GM23248 (cell line): ENCODE results near the gene LMNB1. TPM values are rescaled to one million over a fixed set of nuclear protein-coding genes. Genes with fewer than 3 reads are reported as not detected.
"Not testable (repeated sequence)": the region's sequence is repeated elsewhere in the genome, so short reads cannot be mapped to it uniquely, and the experiment has no call there.

Source experiments
- DNase-seq: peaks from one replicate; pipeline ENCODE4 v3.0.0-alpha.2; 2015
- H2AFZ ChIP-seq: fragments of 200-600 bp; sonication (generic); 2 replicates; pipeline ENCODE4 v1.6.1; 2016; ENCODE audit warnings: antibody characterized with exemption
- H3F3A ChIP-seq: fragments of 200-600 bp; sonication (generic); 2 replicates; pipeline ENCODE4 v1.6.1; 2016; ENCODE audit warnings: mild to moderate bottlenecking, antibody characterized with exemption, mixed run types; ENCODE audit not compliant: insufficient read depth
- H3K27ac ChIP-seq: fragments of 200-600 bp; sonication (generic); 2 replicates; pipeline ENCODE4 v1.5.1; 2016; ENCODE audit warnings: mild to moderate bottlenecking
- H3K27me3 ChIP-seq: fragments of 200-600 bp; sonication (generic); replicated peaks from 2 replicates; pipeline ENCODE4 v1.6.1; 2016; ENCODE audit warnings: mild to moderate bottlenecking; ENCODE audit not compliant: insufficient read depth
- H3K36me3 ChIP-seq: fragments of 200-600 bp; sonication (generic); 2 replicates; pipeline ENCODE4 v1.6.1; 2016; ENCODE audit warnings: low read depth, mild to moderate bottlenecking
- H3K4me1 ChIP-seq: fragments of 200-600 bp; sonication (generic); 2 replicates; pipeline ENCODE4 v1.6.1; 2016; ENCODE audit warnings: mild to moderate bottlenecking; ENCODE audit not compliant: insufficient read depth
- H3K4me2 ChIP-seq: fragments of 200-600 bp; sonication (generic); one replicate; pipeline ENCODE4 v1.6.1; 2016; ENCODE audit warnings: mild to moderate bottlenecking; ENCODE audit not compliant: unreplicated experiment
- H3K4me3 ChIP-seq: fragments of 200-600 bp; sonication (generic); 2 replicates; pipeline ENCODE4 v1.5.1; 2016; ENCODE audit warnings: mild to moderate bottlenecking
- H3K79me2 ChIP-seq: fragments of 200-600 bp; sonication (generic); 2 replicates; pipeline ENCODE4 v1.6.1; 2016; ENCODE audit warnings: mild to moderate bottlenecking; ENCODE audit not compliant: insufficient read depth
- H3K9ac ChIP-seq: fragments of 200-600 bp; sonication (generic); 2 replicates; pipeline ENCODE4 v1.6.1; 2016; ENCODE audit warnings: mild to moderate bottlenecking
- H3K9me2 ChIP-seq: fragments of 200-600 bp; sonication (generic); 2 replicates; pipeline ENCODE4 v1.6.1; 2016; ENCODE audit warnings: mixed run types, mild to moderate bottlenecking, moderate library complexity; ENCODE audit not compliant: insufficient read depth
- H3K9me3 ChIP-seq: fragments of 200-600 bp; sonication (generic); one replicate; pipeline ENCODE4 v1.6.1; 2017; ENCODE audit warnings: low read depth
- H4K20me1 ChIP-seq: fragments of 200-600 bp; sonication (generic); 2 replicates; pipeline ENCODE4 v1.6.0; 2016; ENCODE audit not compliant: insufficient read depth
- EZH2 ChIP-seq: fragments of 200-600 bp; sonication (generic); IDR thresholded peaks from 2 replicates; pipeline ENCODE4 v1.6.1; 2018; ENCODE audit warnings: antibody characterized with exemption, mild to moderate bottlenecking; ENCODE audit not compliant: insufficient read depth, poor library complexity, severe bottlenecking
- EZH2phosphoT487 ChIP-seq: fragments of 200-600 bp; sonication (generic); IDR thresholded peaks from 2 replicates; pipeline ENCODE4 v1.6.1; 2018; ENCODE audit warnings: antibody characterized with exemption, moderate library complexity, mild to moderate bottlenecking, low read depth; ENCODE audit not compliant: insufficient read depth
- WGBS, 2 experiments: methylation state at CpG; one replicate each; pipeline ENCODE4 v1.1.6; 2015 to 2017; ENCODE audit warnings: low lambda C conversion rate in 2 of 2, low coverage in 1 of 2; ENCODE audit errors: missing lambda C conversion rate in 2 of 2; 5-methylcytosine and 5-hydroxymethylcytosine counted together
- in situ Hi-C: fragments of 300-500 bp; cut with MboI; formaldehyde crosslinking; loops from 2 replicates; pipeline ENCODE4 v1.15.0; 2020
- polyA plus RNA-seq: library from polyadenylated mRNA; unstranded; fragments of >200 nt; fragmentation: Nextera tagmentation; extraction: Ambion mirVana; gene quantifications from 2 replicates; pipeline ENCODE4 v1.2.1, GENCODE V29; 2016
- total RNA-seq: library from RNA; depleted of rRNA; stranded (reverse); fragments of >200 nt; shearing (Covaris generic); gene quantifications from 2 replicates; pipeline ENCODE4 v1.2.3, GENCODE V29; 2014

The LMNB1 gene
- total and polyA plus RNA-seq, 2 experiments from 2014 or later = 4.3 to 44.1 TPM

DNA sequence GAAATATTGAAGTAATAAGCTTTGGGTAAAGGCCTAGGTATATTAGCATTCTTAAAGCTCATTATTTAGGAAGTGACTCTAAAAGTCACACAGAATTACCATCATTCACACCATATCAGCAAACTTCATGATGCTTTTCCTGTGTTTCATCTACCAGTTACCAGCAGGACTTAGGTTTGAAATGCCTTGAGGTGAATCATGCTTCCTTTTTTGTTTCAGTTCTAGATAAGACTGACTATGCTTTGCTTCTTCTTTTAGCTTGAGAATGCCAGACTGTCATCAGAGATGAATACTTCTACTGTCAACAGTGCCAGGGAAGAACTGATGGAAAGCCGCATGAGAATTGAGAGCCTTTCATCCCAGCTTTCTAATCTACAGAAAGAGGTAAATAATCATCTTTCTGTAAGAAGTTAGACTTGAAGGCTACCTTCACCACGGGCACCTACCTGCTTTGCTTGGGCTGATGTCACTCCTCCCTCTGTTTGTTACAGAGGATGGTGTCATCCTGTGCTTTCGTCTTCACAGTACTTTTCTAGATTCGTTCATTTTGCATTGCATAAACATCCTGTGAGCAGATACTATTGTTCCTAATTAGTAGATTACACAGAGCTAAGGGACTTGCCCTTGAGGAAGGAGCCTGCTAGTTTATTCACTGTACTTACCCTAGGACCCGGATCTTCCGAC, 34.7 kb downstream of the LMNB1 start:
- Histone ChIP-seq H3K4me1 (peaks cover 23% of the 10 kb centered on the region), H3K36me3 (no peaks in the 10 kb centered on the region), H2AFZ (no peak overlapping the region), H3K4me2 (no peak overlapping the region), H4K20me1 (no peaks in the 10 kb centered on the region), H3K79me2 (peaks cover 12% of the 10 kb centered on the region), H3K9ac (no peak overlapping the region), H3K4me3 (no peak overlapping the region), H3K27me3 (no peaks in the 10 kb centered on the region), H3F3A (peaks cover 26% of the 10 kb centered on the region), H3K9me2 (no peaks in the 10 kb centered on the region), H3K27ac (peak overlapping the region; percentile 29), H3K9me3 (no peaks in the 10 kb centered on the region)
- WGBS, 2 experiments = 80 to 84% methylated on average over 6 of the region's 6 CpGs
- TF ChIP-seq EZH2phosphoT487 (no peak), EZH2 (no peak)
- in situ Hi-C loops = no loop called here
- peak; percentile 68 for DNase-seq

- Histone ChIP-seq H3K27ac (peak overlapping the region; percentile 29), H3K4me3 (no peak overlapping the region), H3K9me2 (no peaks in the 10 kb centered on the region), H4K20me1 (no peaks in the 10 kb centered on the region), H2AFZ (no peak overlapping the region), H3K9ac (no peak overlapping the region), H3K4me1 (peaks cover 23% of the 10 kb centered on the region), H3K4me2 (no peak overlapping the region), H3K9me3 (no peaks in the 10 kb centered on the region), H3K27me3 (no peaks in the 10 kb centered on the region), H3K79me2 (peaks cover 15% of the 10 kb centered on the region), H3K36me3 (no peaks in the 10 kb centered on the region), H3F3A (peaks cover 26% of the 10 kb centered on the region)
- in situ Hi-C loops = no loop called here
- TF ChIP-seq EZH2 (no peak), EZH2phosphoT487 (no peak)
- 87 to 93% methylated on average over 4 of the region's 4 CpGs for WGBS, 2 experiments
- DNase-seq = no peak
Measured at GRCh38 chr5:126812199-126812570, 35.2 kb downstream of the LMNB1 start.

- DNase-seq, H3K27me3 ChIP-seq, H2AFZ ChIP-seq, in situ Hi-C loops, H3K4me2 ChIP-seq, H3K9me2 ChIP-seq, H3K36me3 ChIP-seq, H3K9me3 ChIP-seq, H4K20me1 ChIP-seq, H3K9ac ChIP-seq, H3K4me3 ChIP-seq, H3K27ac ChIP-seq: not testable (repeated sequence)
- Histone ChIP-seq H3K4me1 (peaks cover 23% of the 10 kb centered on the region), H3F3A (peaks cover 22% of the 10 kb centered on the region), H3K79me2 (peaks cover 15% of the 10 kb centered on the region)
- 92% methylated on average over 9 of the region's 9 CpGs for WGBS, 2 experiments
Measured at GRCh38 chr5:126813799-126814198, 36.9 kb downstream of the LMNB1 start.

GRCh38 chr5:126814721-126815404, 37.9 kb downstream of the LMNB1 start:
- Histone ChIP-seq H3K9me2 (no peaks in the 10 kb centered on the region), H3K27ac (no peak overlapping the region), H3F3A (peaks cover 22% of the 10 kb centered on the region), H3K36me3 (no peaks in the 10 kb centered on the region), H2AFZ (no peak overlapping the region), H3K9ac (no peak overlapping the region), H3K27me3 (no peaks in the 10 kb centered on the region), H3K79me2 (peaks cover 10% of the 10 kb centered on the region; the same call in 1 of the 2 replicates), H3K4me3 (no peak overlapping the region), H3K4me1 (peaks cover 23% of the 10 kb centered on the region), H3K4me2 (no peak overlapping the region), H3K9me3 (no peaks in the 10 kb centered on the region), H4K20me1 (no peaks in the 10 kb centered on the region)
- DNase-seq = peak; percentile 54
- in situ Hi-C loops = no loop called here
- 96 to 97% methylated on average over 2 of the region's 2 CpGs for WGBS, 2 experiments
- TF ChIP-seq EZH2 = no peak
- TF ChIP-seq EZH2phosphoT487 = no peak
